K562 (cell line): ENCODE data around the gene FANCD2OS. TPM values are rescaled to one million over a fixed set of nuclear protein-coding genes. Genes with fewer than 3 reads are reported as not detected.

ENCODE experiments used
- ATAC-seq: fragments of 200-7000 bp; cut with Tn5 transposase; 3 replicates; pipeline ENCODE4 v1.9.1; 2020; ENCODE audit warnings: moderate library complexity
- BruUV-seq: library from RNA; stranded (reverse); fragments of 400-500 nt; replicated peaks from 2 replicates; lab custom pipeline; 2021; lab: Mats Ljungman, UMichigan
- CTCF ChIA-PET: fragments of 300-600 bp; formaldehyde crosslinking; extraction: SDS; loops from one replicate; lab custom pipeline; 2021; ENCODE audit warnings: low intra/inter-chr PET ratio; lab: Yijun Ruan, JAX
- POLR2A ChIA-PET: fragments of 300-600, 350-650 bp; sonication (Branson Sonifier 250); formaldehyde crosslinking; extraction: SDS; loops from one replicate; lab custom pipeline; 2021; ENCODE audit warnings: antibody characterized with exemption, inconsistent platforms; lab: Yijun Ruan, JAX
- DNase-seq, 4 experiments: peaks; one replicate each; pipeline versions ENCODE4 v3.0.0 to v3.0.0-alpha.2; 2011 to 2018; ENCODE audit warnings: low spot score in 3 of 4, mixed read lengths in 3 of 4; ENCODE audit errors: extremely low read depth in 1 of 4
- FAIRE-seq: peaks from 2 replicates; lab custom pipeline; 2011; peaks lifted over from hg19 to GRCh38; lab: Jason Lieb, UNC
- H2AFZ ChIP-seq: 2 replicates; pipeline ENCODE4 v1.6.0; 2011; ENCODE audit warnings: low read depth, low read length, control low read depth, inconsistent platforms
- H3K27ac ChIP-seq: fragments of 200-600 bp; 3 replicates; pipeline ENCODE4 v1.8.0; 2011; ENCODE audit warnings: low read depth, mild to moderate bottlenecking, control low read depth, inconsistent platforms, low read length, moderate library complexity, mixed read lengths; ENCODE audit errors: extremely low read depth
- H3K27me3 ChIP-seq, 2 experiments: fragments of 300-600 bp in 1 of 2; 2 replicates in 1 of 2; 3 replicates in 1 of 2; pipeline versions ENCODE4 v1.6.0 to v1.8.0; 2011; ENCODE audit warnings: inconsistent platforms in 2 of 2, low read length in 2 of 2, mild to moderate bottlenecking in 1 of 2, mixed read lengths in 1 of 2, moderate library complexity in 1 of 2; ENCODE audit not compliant: control insufficient read depth in 2 of 2, insufficient read depth in 2 of 2
- H3K36me3 ChIP-seq: fragments of 300-600 bp; 3 replicates; pipeline ENCODE4 v1.8.0; 2011; ENCODE audit warnings: mild to moderate bottlenecking, low read length, inconsistent platforms; ENCODE audit not compliant: control insufficient read depth, insufficient read depth
- H3K4me1 ChIP-seq, 2 experiments: fragments of 200-600 bp in 1 of 2; replicated peaks in 1 of 2; 2 replicates in 1 of 2; 3 replicates in 1 of 2; pipeline versions ENCODE4 v1.5.1 to v1.8.0; 2011; ENCODE audit warnings: inconsistent platforms in 2 of 2, low read length in 2 of 2, mild to moderate bottlenecking in 1 of 2, mixed read lengths in 1 of 2, moderate library complexity in 1 of 2; ENCODE audit not compliant: control insufficient read depth in 2 of 2, insufficient read depth in 2 of 2
- H3K4me2 ChIP-seq: 2 replicates; pipeline ENCODE4 v1.6.1; 2011; ENCODE audit warnings: low read length, control low read depth, inconsistent platforms, mixed read lengths; ENCODE audit not compliant: insufficient read depth
- H3K4me3 ChIP-seq: fragments of 200-600 bp; sonication (generic), shearing (Covaris generic); 2 replicates; pipeline ENCODE4 v1.5.1; 2016; ENCODE audit warnings: control low read depth, inconsistent platforms
- H3K79me2 ChIP-seq: fragments of 200-600 bp; 3 replicates; pipeline ENCODE4 v1.8.0; 2011; ENCODE audit warnings: low read length, inconsistent platforms; ENCODE audit not compliant: control insufficient read depth, insufficient read depth
- H3K9ac ChIP-seq, 2 experiments: 2 replicates each; pipeline versions ENCODE4 v1.6.0 to v1.6.1; 2011; ENCODE audit warnings: low read depth in 2 of 2, low read length in 2 of 2, control low read depth in 1 of 2, inconsistent platforms in 1 of 2, mild to moderate bottlenecking in 1 of 2, mixed read lengths in 1 of 2; ENCODE audit not compliant: insufficient read depth in 1 of 2
- H3K9me1 ChIP-seq: one replicate; pipeline ENCODE4 v1.6.0; 2011; ENCODE audit warnings: inconsistent platforms, mild to moderate bottlenecking, low read length, moderate library complexity; ENCODE audit not compliant: control insufficient read depth, insufficient read depth
- H3K9me3 ChIP-seq: replicated peaks from 2 replicates; pipeline ENCODE4 v1.5.1; 2011; ENCODE audit warnings: low read depth, low read length, inconsistent platforms; ENCODE audit not compliant: control insufficient read depth, insufficient read depth
- H4K20me1 ChIP-seq: replicated peaks from 2 replicates; pipeline ENCODE4 v1.6.1; 2011; ENCODE audit warnings: low read length, inconsistent platforms, mixed read lengths; ENCODE audit not compliant: control insufficient read depth, insufficient read depth
- FOXP1 ChIP-seq: sonication (generic); formaldehyde crosslinking; IDR thresholded peaks from 2 replicates; pipeline ENCODE4 v1.8.0; 2022; ENCODE audit warnings: mild to moderate bottlenecking, missing genetic modification reagents
- MCM3 ChIP-seq: fragments of 450-650 bp; IDR thresholded peaks from 2 replicates; pipeline ENCODE4 v1.6.1; 2016
- POU5F1 ChIP-seq: fragments of 150-350 bp; IDR thresholded peaks from 2 replicates; pipeline ENCODE4 v1.6.1; 2014; ENCODE audit warnings: borderline replicate concordance, low read length, low read depth, mild to moderate bottlenecking; ENCODE audit not compliant: partially characterized antibody
- PURB ChIP-seq: sonication (generic); formaldehyde crosslinking; IDR thresholded peaks from 2 replicates; pipeline ENCODE4 v1.9.0; 2021; ENCODE audit warnings: low read depth, mild to moderate bottlenecking, missing genetic modification reagents
- TAF15 ChIP-seq: fragments of 200-400 bp; formaldehyde crosslinking; IDR thresholded peaks from 2 replicates; pipeline ENCODE4 v1.6.1; 2017; ENCODE audit warnings: mild to moderate bottlenecking, low read depth, low read length, moderate library complexity
- ZNF436 ChIP-seq: fragments of 250-450, 450-650 bp; sonication (Bioruptor Pico); formaldehyde crosslinking; IDR thresholded peaks from 2 replicates; pipeline ENCODE4 v1.7.0; 2020; ENCODE audit warnings: mild to moderate bottlenecking
- ZNF551 ChIP-seq: fragments of 250-450 bp; sonication (Bioruptor Pico); IDR thresholded peaks from 2 replicates; pipeline ENCODE4 v1.5.0; 2021; ENCODE audit warnings: mild to moderate bottlenecking, moderate library complexity
- WGBS: fragments of 100-300 bp; shearing (Covaris generic); methylation state at CpG from one replicate; pipeline ENCODE4 v1.1.6; 2016; ENCODE audit warnings: low coverage, mixed read lengths; ENCODE audit not compliant: insufficient coverage; ENCODE audit errors: missing lambda C conversion rate; 5-methylcytosine and 5-hydroxymethylcytosine counted together
- in situ Hi-C: fragments of 300-500 bp; cut with MboI; formaldehyde crosslinking; loops from 4 replicates; pipeline ENCODE4 v1.15.0; 2018; ENCODE audit warnings: inconsistent platforms, mixed read lengths
- intact Hi-C: fragments of 100-400 bp; cut with micrococcal nuclease; formaldehyde crosslinking; loops from 2 replicates; pipeline ENCODE4 v1.14.2; 2022
- polyA plus RNA-seq, 8 experiments: library from polyadenylated mRNA; depleted of rRNA in 4 of 8; stranded (reverse) in 5 of 8; unstranded in 3 of 8; fragments of >200 nt; fragmentation: Nextera tagmentation in 2 of 8; fragmentation: Illumina TruSeq in 1 of 8; extraction: Ambion mirVana in 2 of 8; extraction: Trizol in 1 of 8; gene quantifications; 2 replicates each; pipeline versions ENCODE4 v1.2.1 to v1.2.3, GENCODE V29; 2011 to 2014; ENCODE audit warnings: inconsistent platforms in 1 of 8, missing spikeins in 1 of 8
- total RNA-seq, 7 experiments: library from RNA; depleted of rRNA in 6 of 7; stranded (reverse); fragments of >200 nt in 6 of 7; fragmentation: Illumina TruSeq in 2 of 7; extraction: Trizol in 2 of 7; gene quantifications; 2 replicates each; pipeline versions ENCODE4 v1.2.1 to v1.2.3, GENCODE V29; 2011 to 2021; ENCODE audit warnings: low replicate concordance in 1 of 7
- TF ChIP-seq, protein P1 (sequence below): fragments of 450-650 bp; IDR thresholded peaks from 2 replicates; pipeline ENCODE4 v1.6.1; 2014; ENCODE audit warnings: low read depth, mild to moderate bottlenecking, moderate library complexity, borderline replicate concordance
- TF ChIP-seq, protein P2 (sequence below): fragments of 450-650 bp; IDR thresholded peaks from one replicate; pipeline ENCODE4 v1.6.1; 2018; ENCODE audit warnings: mild to moderate bottlenecking, moderate library complexity; ENCODE audit not compliant: partially characterized antibody
- TF ChIP-seq, protein P3 (sequence below): fragments of 450-650 bp; formaldehyde crosslinking; IDR thresholded peaks from 2 replicates; pipeline ENCODE4 v1.4.0; 2020; ENCODE audit warnings: mild to moderate bottlenecking, moderate library complexity

Gene FANCD2OS
- total and polyA plus RNA-seq, 9 of the 15 experiments (the other 6 are each of a cell fraction or from before 2014, with no cell fraction given) = not detected

DNA sequence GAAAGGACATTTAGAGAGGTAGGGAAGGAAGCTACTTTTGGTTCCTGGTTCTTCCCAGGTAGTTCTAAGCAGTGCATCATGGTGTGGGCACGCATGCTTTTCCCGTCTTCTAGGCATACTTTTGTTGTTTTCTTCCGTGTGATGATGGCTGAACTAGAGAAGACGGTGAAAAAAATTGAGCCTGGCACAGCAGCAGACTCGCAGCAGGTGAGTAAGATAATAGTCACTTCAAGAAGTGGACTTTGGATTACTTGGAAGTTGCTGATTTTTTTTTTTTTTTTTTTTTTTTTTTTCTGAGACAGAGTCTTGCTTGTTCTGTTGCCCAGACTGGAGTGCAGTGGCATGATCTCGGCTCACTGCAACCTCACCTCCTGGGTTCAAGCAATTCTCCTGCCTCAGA is 17.9 kb downstream of the FANCD2OS start (continued):
- TF ChIP-seq MCM3 = no peak
- TF ChIP-seq POU5F1 = no peak
- no peak for TF ChIP-seq ZNF436 (CRISPR knock-in tag)
- TF ChIP-seq FOXP1 (CRISPR knock-in tag) = no peak
- TF ChIP-seq PURB (CRISPR knock-in tag) = no peak
- TF ChIP-seq, all 486 proteins: peak for 0

DNA sequence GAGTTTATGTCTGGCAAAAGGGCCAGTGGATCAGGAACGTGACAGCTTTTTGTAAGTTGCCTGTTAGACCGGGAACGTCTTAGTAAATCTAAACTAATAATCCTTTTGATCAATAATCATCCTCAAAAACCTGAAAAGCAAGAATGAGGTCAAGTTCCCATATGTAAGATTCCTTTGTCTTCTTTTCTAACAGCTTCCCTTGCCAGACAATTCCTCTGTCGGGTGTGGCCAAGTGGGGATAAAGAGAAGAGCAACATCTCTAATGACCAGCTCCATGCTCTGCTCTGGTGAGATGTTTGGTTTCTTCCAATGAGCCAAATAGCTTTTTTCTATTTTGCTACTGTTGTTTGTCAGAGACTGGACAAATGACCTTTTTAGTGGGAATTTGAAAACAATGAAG is 19.8 kb downstream of the FANCD2OS start:
- Histone ChIP-seq H3K4me1 (no peaks in the 10 kb centered on the region), H4K20me1 (no peaks in the 10 kb centered on the region), H3K79me2 (no peaks in the 10 kb centered on the region), H3K9me3 (no peaks in the 10 kb centered on the region), H3K9me1 (no peaks in the 10 kb centered on the region), H3K4me2 (no peak overlapping the region), H3K4me3 (no peak overlapping the region), H2AFZ (no peak overlapping the region), H3K27me3 (no peaks in the 10 kb centered on the region), H3K36me3 (peaks cover 78% of the 10 kb centered on the region)
- in situ Hi-C loops = no loop called here
- WGBS = 85% methylated on average over 4 of the region's 4 CpGs
- TSS peak; percentile 22 for BruUV-seq
- no peak for DNase-seq
- CTCF ChIA-PET = no interaction called here
- no peak for TF ChIP-seq TAF15
- TF ChIP-seq ZNF551 (CRISPR knock-in tag) = no peak
- TF ChIP-seq, protein P1, sequence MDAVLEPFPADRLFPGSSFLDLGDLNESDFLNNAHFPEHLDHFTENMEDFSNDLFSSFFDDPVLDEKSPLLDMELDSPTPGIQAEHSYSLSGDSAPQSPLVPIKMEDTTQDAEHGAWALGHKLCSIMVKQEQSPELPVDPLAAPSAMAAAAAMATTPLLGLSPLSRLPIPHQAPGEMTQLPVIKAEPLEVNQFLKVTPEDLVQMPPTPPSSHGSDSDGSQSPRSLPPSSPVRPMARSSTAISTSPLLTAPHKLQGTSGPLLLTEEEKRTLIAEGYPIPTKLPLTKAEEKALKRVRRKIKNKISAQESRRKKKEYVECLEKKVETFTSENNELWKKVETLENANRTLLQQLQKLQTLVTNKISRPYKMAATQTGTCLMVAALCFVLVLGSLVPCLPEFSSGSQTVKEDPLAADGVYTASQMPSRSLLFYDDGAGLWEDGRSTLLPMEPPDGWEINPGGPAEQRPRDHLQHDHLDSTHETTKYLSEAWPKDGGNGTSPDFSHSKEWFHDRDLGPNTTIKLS = no peak
- TF ChIP-seq, protein P2, sequence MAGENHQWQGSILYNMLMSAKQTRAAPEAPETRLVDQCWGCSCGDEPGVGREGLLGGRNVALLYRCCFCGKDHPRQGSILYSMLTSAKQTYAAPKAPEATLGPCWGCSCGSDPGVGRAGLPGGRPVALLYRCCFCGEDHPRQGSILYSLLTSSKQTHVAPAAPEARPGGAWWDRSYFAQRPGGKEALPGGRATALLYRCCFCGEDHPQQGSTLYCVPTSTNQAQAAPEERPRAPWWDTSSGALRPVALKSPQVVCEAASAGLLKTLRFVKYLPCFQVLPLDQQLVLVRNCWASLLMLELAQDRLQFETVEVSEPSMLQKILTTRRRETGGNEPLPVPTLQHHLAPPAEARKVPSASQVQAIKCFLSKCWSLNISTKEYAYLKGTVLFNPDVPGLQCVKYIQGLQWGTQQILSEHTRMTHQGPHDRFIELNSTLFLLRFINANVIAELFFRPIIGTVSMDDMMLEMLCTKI = no peak
- TF ChIP-seq, protein P3, sequence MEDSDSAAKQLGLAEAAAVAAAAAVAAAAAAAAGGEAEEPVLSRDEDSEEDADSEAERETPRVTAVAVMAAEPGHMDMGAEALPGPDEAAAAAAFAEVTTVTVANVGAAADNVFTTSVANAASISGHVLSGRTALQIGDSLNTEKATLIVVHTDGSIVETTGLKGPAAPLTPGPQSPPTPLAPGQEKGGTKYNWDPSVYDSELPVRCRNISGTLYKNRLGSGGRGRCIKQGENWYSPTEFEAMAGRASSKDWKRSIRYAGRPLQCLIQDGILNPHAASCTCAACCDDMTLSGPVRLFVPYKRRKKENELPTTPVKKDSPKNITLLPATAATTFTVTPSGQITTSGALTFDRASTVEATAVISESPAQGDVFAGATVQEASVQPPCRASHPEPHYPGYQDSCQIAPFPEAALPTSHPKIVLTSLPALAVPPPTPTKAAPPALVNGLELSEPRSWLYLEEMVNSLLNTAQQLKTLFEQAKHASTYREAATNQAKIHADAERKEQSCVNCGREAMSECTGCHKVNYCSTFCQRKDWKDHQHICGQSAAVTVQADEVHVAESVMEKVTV (CRISPR knock-in tag) = no peak
- TF ChIP-seq, all 486 proteins: peak for 0
- no peak for FAIRE-seq
- Histone ChIP-seq H3K9ac (no peak overlapping the region), H3K27ac (no peak overlapping the region)
- intact Hi-C loops = no loop called here
- POLR2A ChIA-PET = interaction anchor here (1.2 kb wide), 2 partner anchors 12 to 17 kb away, joined by 3 to 6 read pairs; no protein-coding TSS in a partner anchor
- ATAC-seq = no peak
